K562 (cell line): ENCODE results near the gene VPS37B. TPM values are rescaled to one million over a fixed set of nuclear protein-coding genes. Genes with fewer than 3 reads are reported as not detected.
A peak's percentile ranks its signal among the peaks of the same experiment; 100 is the strongest.

Source experiments
- AFF1 ChIP-seq, 2 experiments: fragments of 450-650 bp; IDR thresholded peaks; 2 replicates each; pipeline ENCODE4 v1.6.1; 2018; ENCODE audit warnings: mild to moderate bottlenecking in 2 of 2, low read depth in 1 of 2; ENCODE audit not compliant: partially characterized antibody in 2 of 2
- AFF4 ChIP-seq: sonication (generic); formaldehyde crosslinking; IDR thresholded peaks from 2 replicates; pipeline ENCODE4 v1.8.0; 2023; ENCODE audit warnings: mild to moderate bottlenecking, missing genetic modification reagents
- ARID1B ChIP-seq: fragments of 450-650 bp; IDR thresholded peaks from 2 replicates; pipeline ENCODE4 v1.6.1; 2016; ENCODE audit warnings: antibody characterized with exemption, mild to moderate bottlenecking, inconsistent platforms
- CCNT2 ChIP-seq: IDR thresholded peaks from 2 replicates; pipeline ENCODE4 v1.6.1; 2011; ENCODE audit warnings: borderline replicate concordance, low read depth, mild to moderate bottlenecking, moderate library complexity, mixed read lengths, low read length; ENCODE audit not compliant: insufficient read length; ENCODE audit errors: extremely low read depth
- DACH1 ChIP-seq: fragments of 450-650 bp; IDR thresholded peaks from 2 replicates; pipeline ENCODE4 v1.6.1; 2018; ENCODE audit not compliant: partially characterized antibody
- ETS2 ChIP-seq: IDR thresholded peaks from 2 replicates; pipeline ENCODE4 v1.6.1; 2016; ENCODE audit warnings: borderline replicate concordance, missing genetic modification characterization, mild to moderate bottlenecking, moderate library complexity, missing compliant biosample characterization; ENCODE audit not compliant: poor library complexity, severe bottlenecking
- FOS ChIP-seq: IDR thresholded peaks from 3 replicates; pipeline ENCODE4 v1.6.1; 2011; ENCODE audit not compliant: insufficient read length; ENCODE audit errors: extremely low read depth
- MAFF ChIP-seq: IDR thresholded peaks from 2 replicates; pipeline ENCODE4 v1.6.1; 2012; ENCODE audit warnings: low read length, improper control_type of control experiment
- MTA1 ChIP-seq: fragments of 450-650 bp; IDR thresholded peaks from 2 replicates; pipeline ENCODE4 v1.6.1; 2017; ENCODE audit warnings: borderline replicate concordance
- NCOA6 ChIP-seq: fragments of 450-650 bp; IDR thresholded peaks from 2 replicates; pipeline ENCODE4 v1.6.1; 2017; ENCODE audit warnings: mild to moderate bottlenecking
- NONO ChIP-seq, 2 experiments: fragments of 200-400 bp in 1 of 2; fragments of 450-650 bp in 1 of 2; formaldehyde crosslinking in 1 of 2; IDR thresholded peaks; 2 replicates each; pipeline ENCODE4 v1.6.1; 2017; ENCODE audit warnings: low read depth in 2 of 2, mild to moderate bottlenecking in 2 of 2, moderate library complexity in 2 of 2, low read length in 1 of 2
- RUNX1 ChIP-seq: sonication (generic); IDR thresholded peaks from 2 replicates; pipeline ENCODE4 v1.6.1; 2016; ENCODE audit warnings: antibody characterized with exemption, low read depth
- SPI1 ChIP-seq: IDR thresholded peaks from 2 replicates; pipeline ENCODE4 v1.6.1; 2011; ENCODE audit warnings: low read depth, low read length, control low read depth, borderline replicate concordance
- STAG1 ChIP-seq: sonication (generic); formaldehyde crosslinking; IDR thresholded peaks from 2 replicates; pipeline ENCODE4 v1.5.0; 2020; ENCODE audit warnings: missing genetic modification reagents, borderline replicate concordance
- TCF3 ChIP-seq: sonication (generic); formaldehyde crosslinking; IDR thresholded peaks from 2 replicates; pipeline ENCODE4 v1.4.0; 2020; ENCODE audit warnings: mild to moderate bottlenecking, missing genetic modification reagents
- TCFL5 ChIP-seq: fragments of 250-450 bp; sonication (Bioruptor Pico); conservative IDR thresholded peaks from 2 replicates; pipeline ENCODE4 v1.6.1; 2021; ENCODE audit warnings: mild to moderate bottlenecking, moderate library complexity, matching md5 sums
- XRCC5 ChIP-seq: fragments of 200-400 bp; formaldehyde crosslinking; IDR thresholded peaks from 2 replicates; pipeline ENCODE4 v1.6.1; 2017; ENCODE audit warnings: low read depth, mild to moderate bottlenecking, low read length
- ZC3H8 ChIP-seq: fragments of 450-650 bp; IDR thresholded peaks from 2 replicates; pipeline ENCODE4 v1.6.1; 2017
- ZNF175 ChIP-seq: fragments of 200-800 bp; sonication (Bioruptor generic); IDR thresholded peaks from 2 replicates; pipeline ENCODE4 v1.6.1; 2016; ENCODE audit warnings: low read depth, mild to moderate bottlenecking, missing genetic modification characterization, missing compliant biosample characterization
- ZNF77 ChIP-seq: fragments of 250-450 bp; sonication (Bioruptor Pico); IDR thresholded peaks from 2 replicates; pipeline ENCODE4 v1.5.0; 2020
- ZZZ3 ChIP-seq: fragments of 450-650 bp; IDR thresholded peaks from 2 replicates; pipeline ENCODE4 v1.6.1; 2016; ENCODE audit warnings: antibody characterized with exemption, mild to moderate bottlenecking, moderate library complexity
- polyA plus RNA-seq, 8 experiments: library from polyadenylated mRNA; depleted of rRNA in 4 of 8; stranded (reverse) in 5 of 8; unstranded in 3 of 8; fragments of >200 nt; fragmentation: Nextera tagmentation in 2 of 8; fragmentation: Illumina TruSeq in 1 of 8; extraction: Ambion mirVana in 2 of 8; extraction: Trizol in 1 of 8; gene quantifications; 2 replicates each; pipeline versions ENCODE4 v1.2.1 to v1.2.3, GENCODE V29; 2011 to 2014; ENCODE audit warnings: inconsistent platforms in 1 of 8, missing spikeins in 1 of 8
- total RNA-seq, 7 experiments: library from RNA; depleted of rRNA in 6 of 7; stranded (reverse); fragments of >200 nt in 6 of 7; fragmentation: Illumina TruSeq in 2 of 7; extraction: Trizol in 2 of 7; gene quantifications; 2 replicates each; pipeline versions ENCODE4 v1.2.1 to v1.2.3, GENCODE V29; 2011 to 2021; ENCODE audit warnings: low replicate concordance in 1 of 7

VPS37B gene
- total and polyA plus RNA-seq, 9 of the 15 experiments (the other 6 are each of a cell fraction or from before 2014, with no cell fraction given): 0.28 to 37.4 (median 17.9) TPM

- TF ChIP-seq TCFL5 (CRISPR knock-in tag) (no peak), ZC3H8 (no peak), MTA1 (peak; percentile 81), ETS2 (tag) (no peak), DACH1 (peak; percentile 47), MAFF (no peak), RUNX1 (no peak), CCNT2 (peak; percentile 87), NONO (IDR thresholded peaks at IDR 0.05; ENCODE audit: low read depth in 2 of 2, low read length in 1 of 2) (peak; percentile 64 to 89; a peak in 3 of 4 replicates), FOS (no peak), NCOA6 (no peak), ARID1B (peak; percentile 44), STAG1 (no peak), TCF3 (CRISPR knock-in tag) (peak; percentile 60), ZNF175 (peak; percentile 72; the same call in 1 of the 2 replicates), AFF1 (IDR thresholded peaks at IDR 0.05; ENCODE audit: low read depth in 1 of 2, partially characterized antibody in 2 of 2) (no peak), AFF4 (no peak), XRCC5 (no peak), ZZZ3 (no peak), ZNF77 (CRISPR knock-in tag) (no peak), SPI1 (no peak)
Observed at GRCh38 chr12:122895704-122896636, at the start of gene VPS37B (continued).
